ENCODE measurements around the gene KCNE2. TPM values are rescaled to one million over a fixed set of nuclear protein-coding genes. Genes with fewer than 3 reads are reported as not detected.

KCNE2 gene, protein sequence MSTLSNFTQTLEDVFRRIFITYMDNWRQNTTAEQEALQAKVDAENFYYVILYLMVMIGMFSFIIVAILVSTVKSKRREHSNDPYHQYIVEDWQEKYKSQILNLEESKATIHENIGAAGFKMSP
- total RNA-seq: not detected

DNA sequence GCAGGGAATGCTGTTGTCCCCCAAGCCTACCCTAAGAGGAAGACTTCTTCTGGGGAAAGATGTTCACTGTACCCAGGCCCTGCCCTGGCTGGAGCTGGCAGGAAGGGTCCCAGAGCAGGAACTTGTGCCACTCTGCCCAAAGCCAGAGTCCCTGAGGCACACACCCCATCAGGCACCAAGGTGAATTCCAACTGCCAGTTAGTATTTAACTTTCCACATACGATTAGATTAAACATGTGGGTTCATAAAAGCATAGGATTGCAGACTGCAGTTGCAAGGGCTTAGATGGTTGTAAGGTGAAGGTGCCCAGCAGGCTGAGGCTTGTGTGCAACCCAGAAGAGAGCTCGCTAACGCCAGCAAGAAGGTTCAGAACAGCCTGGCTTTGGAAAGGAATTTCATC is at the start of gene KCNE2:
KCNE2 (plus strand) TSS at position 274 of the 400 bp plus-strand sequence. CDS start 6,473 bp downstream, outside the sequence.
- H3K9me3 ChIP-seq (ENCODE audit: low read depth, low read length): no peaks in the 10 kb centered on the region
- H3K4me3 ChIP-seq (ENCODE audit: low read length): no peak within 1 kb of the TSS
- peaks cover 13% of the 10 kb centered on the region for H3K4me1 ChIP-seq (ENCODE audit: insufficient read depth, low read length)
- peaks cover 11% of the 10 kb centered on the region for H3K27me3 ChIP-seq (ENCODE audit: insufficient read depth, low read length)

DNA sequence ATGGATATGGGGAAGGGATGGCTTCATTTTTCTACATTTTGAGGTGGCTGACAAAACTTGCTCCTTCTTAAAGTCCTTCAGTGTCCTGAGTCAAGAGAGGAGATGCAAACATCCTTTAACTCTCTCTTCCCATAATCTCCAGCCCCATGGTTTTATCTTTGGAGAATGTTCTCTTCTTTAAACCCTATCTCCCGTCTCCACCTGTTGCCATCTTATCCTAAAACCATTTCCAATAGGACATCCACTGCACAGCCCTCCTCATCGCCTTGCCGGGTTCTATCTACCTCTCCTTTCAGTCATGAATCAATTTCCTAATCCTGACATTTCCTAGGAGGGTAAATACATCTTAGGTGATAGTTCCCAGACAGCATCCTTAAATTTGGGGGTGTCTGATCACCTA is 44.2 kb upstream of the KCNE2 start:
- peaks cover 4% of the 10 kb centered on the region for H3K27me3 ChIP-seq (ENCODE audit: insufficient read depth, low read length)
- no peaks in the 10 kb centered on the region for H3K9me3 ChIP-seq (ENCODE audit: low read depth, low read length)
- H3K4me1 ChIP-seq (ENCODE audit: insufficient read depth, low read length): no peaks in the 10 kb centered on the region
- no peak overlapping the region for H3K4me3 ChIP-seq (ENCODE audit: low read length)

DNA sequence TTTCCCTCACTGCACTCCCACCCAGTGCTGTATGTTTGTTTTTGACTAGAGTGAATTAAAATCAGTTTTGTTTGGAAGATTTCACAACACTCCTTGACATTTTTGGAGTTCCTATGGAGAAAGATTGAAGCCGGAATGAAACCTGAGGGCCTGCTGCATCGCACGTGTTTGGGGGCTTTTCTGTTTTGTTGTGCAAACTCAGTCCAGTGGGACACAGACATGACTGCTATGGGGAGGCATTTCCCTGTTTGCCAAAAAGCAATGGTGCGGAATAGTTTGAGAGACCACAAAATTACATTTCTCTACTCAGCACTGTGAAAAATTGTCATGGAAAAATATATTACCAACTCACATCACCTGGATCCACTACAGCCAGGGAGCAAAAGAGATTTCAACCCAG is 43.8 kb upstream of the KCNE2 start:
- no peaks in the 10 kb centered on the region for H3K9me3 ChIP-seq (ENCODE audit: low read depth, low read length)
- peaks cover 4% of the 10 kb centered on the region for H3K27me3 ChIP-seq (ENCODE audit: insufficient read depth, low read length)
- no peak overlapping the region for H3K4me3 ChIP-seq (ENCODE audit: low read length)
- H3K4me1 ChIP-seq (ENCODE audit: insufficient read depth, low read length): no peaks in the 10 kb centered on the region

- no peak overlapping the region for H3K4me3 ChIP-seq (ENCODE audit: low read length)
- H3K27me3 ChIP-seq (ENCODE audit: insufficient read depth, low read length): no peaks in the 10 kb centered on the region
Observed at GRCh38 chr21:34330055-34330454, 33.8 kb upstream of the KCNE2 start.

GRCh38 chr21:34331726-34332125 is 32.1 kb upstream of the KCNE2 start:
- Histone ChIP-seq H3K4me1 (ENCODE audit: insufficient read depth, low read length) (no peaks in the 10 kb centered on the region), H3K4me3 (ENCODE audit: low read length) (no peak overlapping the region), H3K9me3 (ENCODE audit: low read depth, low read length) (no peaks in the 10 kb centered on the region)

More at GRCh38 chr21:34330055-34330454, 33.8 kb upstream of the KCNE2 start:
- Histone ChIP-seq H3K4me1 (ENCODE audit: insufficient read depth, low read length) (no peaks in the 10 kb centered on the region), H3K9me3 (ENCODE audit: low read depth, low read length) (no peaks in the 10 kb centered on the region)

DNA sequence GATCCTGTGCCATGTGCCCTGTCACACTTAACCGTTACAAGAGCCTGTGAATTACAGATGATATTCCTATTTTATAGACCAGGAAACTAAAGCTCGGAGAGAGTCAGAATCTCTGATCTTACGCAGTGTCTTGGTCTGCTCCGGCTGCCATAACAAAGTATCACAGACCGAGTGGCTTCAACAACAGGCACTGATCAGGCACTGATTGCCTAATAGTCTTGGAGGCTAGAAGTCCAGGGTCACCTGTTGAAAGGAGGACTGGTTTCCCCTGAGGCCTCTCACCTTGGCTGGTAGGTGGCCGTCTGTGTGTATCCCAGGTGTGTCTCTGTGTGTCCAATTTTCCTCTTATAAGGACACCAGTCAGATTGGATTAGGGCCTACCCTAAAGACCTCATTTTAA is 31.5 kb upstream of the KCNE2 start:
- no peak overlapping the region for H3K4me3 ChIP-seq (ENCODE audit: low read length)
- H3K4me1 ChIP-seq (ENCODE audit: insufficient read depth, low read length): no peaks in the 10 kb centered on the region
- no peaks in the 10 kb centered on the region for H3K9me3 ChIP-seq (ENCODE audit: low read depth, low read length)
- H3K27me3 ChIP-seq (ENCODE audit: insufficient read depth, low read length): no peaks in the 10 kb centered on the region

More at GRCh38 chr21:34331726-34332125, 32.1 kb upstream of the KCNE2 start:
- H3K27me3 ChIP-seq (ENCODE audit: insufficient read depth, low read length): no peaks in the 10 kb centered on the region

DNA sequence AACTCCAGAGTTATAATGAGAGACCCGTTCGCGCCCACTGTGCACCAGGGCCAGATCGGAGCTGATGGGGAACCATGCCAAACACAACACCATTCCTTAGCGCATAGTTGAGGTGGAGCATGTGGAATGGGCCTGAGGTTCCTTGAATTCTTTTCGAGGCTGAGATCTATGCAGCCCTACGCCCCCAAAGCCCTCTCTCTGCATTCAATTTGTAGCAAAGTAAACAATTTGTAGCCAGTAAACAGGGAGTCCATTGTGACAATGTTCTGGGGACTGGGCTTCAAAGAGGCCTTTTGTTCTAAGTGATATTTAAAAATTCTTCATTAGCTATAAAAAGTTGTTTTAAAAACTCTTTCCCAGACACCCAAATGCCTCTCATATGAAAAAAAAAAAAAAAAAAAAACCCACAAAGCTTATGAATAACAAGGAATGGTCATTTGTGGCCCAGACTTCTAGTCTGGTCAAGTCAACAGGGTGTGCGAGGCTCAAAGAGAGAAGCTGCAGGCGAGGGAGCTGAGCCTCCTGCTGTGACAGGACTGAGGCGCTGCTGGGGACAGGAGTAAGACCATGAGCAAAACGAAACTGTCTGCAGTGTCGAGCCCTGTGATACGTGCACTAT is 30.6 kb upstream of the KCNE2 start:
- Histone ChIP-seq H3K9me3 (ENCODE audit: low read depth, low read length) (no peaks in the 10 kb centered on the region), H3K27me3 (ENCODE audit: insufficient read depth, low read length) (no peaks in the 10 kb centered on the region), H3K4me3 (ENCODE audit: low read length) (no peak overlapping the region), H3K4me1 (ENCODE audit: insufficient read depth, low read length) (no peaks in the 10 kb centered on the region)

DNA sequence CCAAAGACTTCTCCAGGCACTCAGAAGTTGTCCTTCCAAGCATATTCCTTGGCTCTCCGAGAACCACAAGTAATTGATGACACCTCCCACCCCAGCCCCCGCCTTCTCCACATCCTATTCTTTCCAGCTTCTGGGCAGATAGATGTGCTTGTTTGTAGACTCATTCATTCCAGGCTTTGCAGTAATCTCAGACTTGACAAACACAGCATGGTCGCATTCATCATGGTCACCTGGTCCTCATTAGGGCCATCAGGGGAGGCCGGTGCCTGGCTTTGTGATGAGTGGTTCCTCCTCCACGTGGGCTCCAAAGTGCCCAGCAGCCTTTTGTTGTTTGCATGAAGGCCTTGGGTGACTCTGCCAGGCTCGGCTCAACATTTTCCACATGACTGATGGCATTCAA is 28.5 kb upstream of the KCNE2 start:
- no peaks in the 10 kb centered on the region for H3K9me3 ChIP-seq (ENCODE audit: low read depth, low read length)

GRCh38 chr21:34336245-34336644 is 27.6 kb upstream of the KCNE2 start:
- H3K27me3 ChIP-seq (ENCODE audit: insufficient read depth, low read length): no peaks in the 10 kb centered on the region
- no peaks in the 10 kb centered on the region for H3K9me3 ChIP-seq (ENCODE audit: low read depth, low read length)

More for the DNA sequence above, 28.5 kb upstream of the KCNE2 start:
- no peaks in the 10 kb centered on the region for H3K4me1 ChIP-seq (ENCODE audit: insufficient read depth, low read length)
- H3K27me3 ChIP-seq (ENCODE audit: insufficient read depth, low read length): no peaks in the 10 kb centered on the region
- no peak overlapping the region for H3K4me3 ChIP-seq (ENCODE audit: low read length)

GRCh38 chr21:34336756-34337391 is 26.9 kb upstream of the KCNE2 start:
- H3K27me3 ChIP-seq (ENCODE audit: insufficient read depth, low read length): no peaks in the 10 kb centered on the region

More at GRCh38 chr21:34336245-34336644, 27.6 kb upstream of the KCNE2 start:
- Histone ChIP-seq H3K4me1 (ENCODE audit: insufficient read depth, low read length) (no peaks in the 10 kb centered on the region), H3K4me3 (ENCODE audit: low read length) (no peak overlapping the region)

DNA sequence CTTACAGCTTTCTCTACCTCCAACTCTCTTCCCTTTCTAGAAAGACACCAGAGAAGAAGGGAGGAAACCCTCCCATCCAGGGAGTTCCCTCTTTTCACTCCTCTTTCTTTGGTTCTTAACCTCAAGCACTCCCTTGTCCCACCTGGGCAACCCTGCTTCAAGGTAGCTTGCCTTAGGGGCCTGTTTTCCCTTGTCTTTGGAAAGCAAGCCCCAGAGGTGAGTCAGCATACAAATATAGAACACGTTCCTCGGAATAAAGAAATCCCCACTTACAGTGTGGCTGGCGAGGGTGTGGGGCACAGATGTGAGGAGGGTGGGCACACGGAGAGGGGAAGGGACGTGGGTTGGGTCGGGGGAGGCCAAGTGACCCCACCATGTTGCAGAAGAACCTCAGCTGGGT is 26.1 kb upstream of the KCNE2 start:
- H3K4me1 ChIP-seq (ENCODE audit: insufficient read depth, low read length): no peaks in the 10 kb centered on the region
- no peaks in the 10 kb centered on the region for H3K9me3 ChIP-seq (ENCODE audit: low read depth, low read length)
- no peak overlapping the region for H3K4me3 ChIP-seq (ENCODE audit: low read length)
- H3K27me3 ChIP-seq (ENCODE audit: insufficient read depth, low read length): no peaks in the 10 kb centered on the region

More at GRCh38 chr21:34336756-34337391, 26.9 kb upstream of the KCNE2 start:
- Histone ChIP-seq H3K9me3 (ENCODE audit: low read depth, low read length) (no peaks in the 10 kb centered on the region), H3K4me1 (ENCODE audit: insufficient read depth, low read length) (no peaks in the 10 kb centered on the region), H3K4me3 (ENCODE audit: low read length) (no peak overlapping the region)

DNA sequence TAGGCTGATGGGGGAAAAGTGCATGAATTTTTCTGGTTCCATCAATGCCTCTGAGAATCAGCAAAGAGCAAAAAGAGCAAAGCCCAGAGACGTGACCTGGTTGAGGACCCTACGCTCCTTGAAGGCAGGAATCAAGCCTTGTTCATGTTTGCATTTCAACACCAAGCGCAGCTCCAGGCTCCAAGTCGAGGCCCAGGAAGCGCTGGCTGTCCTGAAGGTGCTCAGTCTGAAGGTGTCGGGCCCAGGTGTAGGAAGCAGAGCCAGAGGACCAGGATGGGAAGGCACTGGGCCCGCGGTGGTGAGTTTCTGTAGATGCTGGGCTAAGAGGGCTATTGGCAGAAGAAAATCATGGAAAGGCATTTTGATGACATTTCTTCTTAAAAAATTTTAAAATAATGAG is 25.6 kb upstream of the KCNE2 start:
- no peaks in the 10 kb centered on the region for H3K9me3 ChIP-seq (ENCODE audit: low read depth, low read length)
- no peak overlapping the region for H3K4me3 ChIP-seq (ENCODE audit: low read length)
- H3K4me1 ChIP-seq (ENCODE audit: insufficient read depth, low read length): no peaks in the 10 kb centered on the region
- no peaks in the 10 kb centered on the region for H3K27me3 ChIP-seq (ENCODE audit: insufficient read depth, low read length)

DNA sequence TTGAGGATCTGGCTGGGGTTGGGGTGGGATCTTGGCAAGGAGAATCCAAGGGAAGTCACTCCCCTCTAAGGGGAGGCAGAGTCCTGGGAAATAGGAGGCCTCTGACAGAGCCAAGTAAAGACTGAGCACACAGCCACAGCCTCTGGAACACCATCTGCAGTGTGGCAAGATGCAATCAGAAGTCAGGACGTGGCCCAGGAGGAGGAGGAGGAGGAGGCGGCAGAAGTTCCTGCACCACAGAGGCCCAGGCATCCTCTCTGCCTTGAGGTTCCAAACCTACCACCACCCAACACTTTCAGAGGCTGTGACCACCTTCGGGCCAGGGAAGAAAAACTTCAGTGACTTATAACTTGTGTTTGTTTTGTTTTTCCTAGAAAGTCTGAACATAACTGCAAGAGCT is 23.7 kb upstream of the KCNE2 start:
- Histone ChIP-seq H3K27me3 (ENCODE audit: insufficient read depth, low read length) (no peaks in the 10 kb centered on the region), H3K4me1 (ENCODE audit: insufficient read depth, low read length) (no peaks in the 10 kb centered on the region), H3K4me3 (ENCODE audit: low read length) (no peak overlapping the region), H3K9me3 (ENCODE audit: low read depth, low read length) (no peaks in the 10 kb centered on the region)

DNA sequence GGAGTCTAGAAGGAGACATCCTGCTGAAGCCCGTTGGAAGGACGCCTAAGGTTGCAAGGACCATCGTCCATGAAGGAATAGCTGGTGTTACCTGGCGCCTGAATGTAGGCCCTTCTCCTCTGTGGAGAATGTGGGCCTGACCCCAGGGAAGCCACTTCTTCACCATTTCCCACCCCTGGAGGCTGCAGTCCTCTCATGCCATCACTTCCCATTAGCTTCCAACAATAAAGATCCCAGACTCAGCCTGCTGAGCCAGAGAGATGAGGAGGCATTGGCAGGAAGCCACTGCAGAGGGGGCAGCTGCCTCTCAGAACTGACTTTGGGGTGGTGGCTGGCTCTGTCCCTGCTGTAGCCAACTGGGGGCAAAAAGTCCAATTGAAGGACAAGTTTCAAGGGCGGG is 21.3 kb upstream of the KCNE2 start:
- H3K9me3 ChIP-seq (ENCODE audit: low read depth, low read length): no peaks in the 10 kb centered on the region
- H3K4me3 ChIP-seq (ENCODE audit: low read length): no peak overlapping the region
- H3K27me3 ChIP-seq (ENCODE audit: insufficient read depth, low read length): no peaks in the 10 kb centered on the region
- H3K4me1 ChIP-seq (ENCODE audit: insufficient read depth, low read length): no peaks in the 10 kb centered on the region

- no peaks in the 10 kb centered on the region for H3K27me3 ChIP-seq (ENCODE audit: insufficient read depth, low read length)
- no peaks in the 10 kb centered on the region for H3K9me3 ChIP-seq (ENCODE audit: low read depth, low read length)
- no peaks in the 10 kb centered on the region for H3K4me1 ChIP-seq (ENCODE audit: insufficient read depth, low read length)
- no peak overlapping the region for H3K4me3 ChIP-seq (ENCODE audit: low read length)
Observed at GRCh38 chr21:34343347-34343746, 20.5 kb upstream of the KCNE2 start.

Measured in mononuclear cell (primary cell).